ENCODE results near the gene BCL10.

Gene BCL10

GRCh38 chr1:85319931-85320330 is 43.5 kb upstream of the BCL10 start:
- Histone ChIP-seq H3K36me3 (ENCODE audit: insufficient read depth, low read length) (no peaks in the 10 kb centered on the region), H3K4me3 (ENCODE audit: low read depth in 1 of 2, low read length in 2 of 2) (no peak overlapping the region), H3K79me2 (ENCODE audit: insufficient read depth, low read length) (no peaks in the 10 kb centered on the region), H3K4me2 (ENCODE audit: insufficient read depth, low read length) (no peak overlapping the region), H3K9ac (ENCODE audit: low read depth, low read length) (no peak overlapping the region), H3K4me1 (ENCODE audit: insufficient read depth, low read length) (no peaks in the 10 kb centered on the region), H3K27ac (ENCODE audit: low read length) (no peak overlapping the region), H3K9me3 (ENCODE audit: insufficient read depth, low read length, severe bottlenecking) (no peaks in the 10 kb centered on the region), H2AFZ (ENCODE audit: low read depth, low read length) (no peak overlapping the region), H3K27me3 (ENCODE audit: insufficient read depth, low read length, poor library complexity) (peaks cover 10% of the 10 kb centered on the region), H4K20me1 (ENCODE audit: insufficient read depth, low read length) (no peaks in the 10 kb centered on the region)
- TF ChIP-seq CTCF (IDR thresholded peaks at IDR 0.05; ENCODE audit: borderline replicate concordance, extremely low read depth, low read length, poor library complexity, severe bottlenecking) = no peak
- no peak for TF ChIP-seq EZH2 (IDR thresholded peaks at IDR 0.05; ENCODE audit: borderline replicate concordance, low read depth, low read length, severe bottlenecking)
- ATAC-seq (ENCODE audit: insufficient read depth, low read depth) = no peak
- no peak for DNase-seq

GRCh38 chr1:85319491-85319890 is 43.1 kb upstream of the BCL10 start:
- Histone ChIP-seq H3K4me2 (ENCODE audit: insufficient read depth, low read length) (no peak overlapping the region), H3K9ac (ENCODE audit: low read depth, low read length) (no peak overlapping the region), H3K79me2 (ENCODE audit: insufficient read depth, low read length) (no peaks in the 10 kb centered on the region), H3K27ac (ENCODE audit: low read length) (no peak overlapping the region), H4K20me1 (ENCODE audit: insufficient read depth, low read length) (no peaks in the 10 kb centered on the region), H2AFZ (ENCODE audit: low read depth, low read length) (no peak overlapping the region), H3K4me3 (ENCODE audit: low read depth in 1 of 2, low read length in 2 of 2) (no peak overlapping the region), H3K4me1 (ENCODE audit: insufficient read depth, low read length) (no peaks in the 10 kb centered on the region), H3K36me3 (ENCODE audit: insufficient read depth, low read length) (no peaks in the 10 kb centered on the region), H3K9me3 (ENCODE audit: insufficient read depth, low read length, severe bottlenecking) (no peaks in the 10 kb centered on the region), H3K27me3 (ENCODE audit: insufficient read depth, low read length, poor library complexity) (peaks cover 10% of the 10 kb centered on the region)
- DNase-seq (no peak), ATAC-seq (ENCODE audit: insufficient read depth, low read depth) (no peak)
- TF ChIP-seq CTCF (IDR thresholded peaks at IDR 0.05; ENCODE audit: borderline replicate concordance, extremely low read depth, low read length, poor library complexity, severe bottlenecking) (no peak), EZH2 (IDR thresholded peaks at IDR 0.05; ENCODE audit: borderline replicate concordance, low read depth, low read length, severe bottlenecking) (no peak)

GRCh38 chr1:85318217-85318616 is 41.8 kb upstream of the BCL10 start:
- no peak overlapping the region for H3K4me3 ChIP-seq (ENCODE audit: low read depth in 1 of 2, low read length in 2 of 2)
- H3K4me2 ChIP-seq (ENCODE audit: insufficient read depth, low read length) = no peak overlapping the region
- TF ChIP-seq EZH2 (IDR thresholded peaks at IDR 0.05; ENCODE audit: borderline replicate concordance, low read depth, low read length, severe bottlenecking) = no peak
- TF ChIP-seq CTCF (IDR thresholded peaks at IDR 0.05; ENCODE audit: borderline replicate concordance, extremely low read depth, low read length, poor library complexity, severe bottlenecking) = no peak
- H3K9ac ChIP-seq (ENCODE audit: low read depth, low read length) = no peak overlapping the region
- no peak for ATAC-seq (ENCODE audit: insufficient read depth, low read depth)
- H3K9me3 ChIP-seq (ENCODE audit: insufficient read depth, low read length, severe bottlenecking) = no peaks in the 10 kb centered on the region
- DNase-seq = no peak
- no peak overlapping the region for H3K27ac ChIP-seq (ENCODE audit: low read length)
- no peaks in the 10 kb centered on the region for H4K20me1 ChIP-seq (ENCODE audit: insufficient read depth, low read length)
- H3K36me3 ChIP-seq (ENCODE audit: insufficient read depth, low read length) = no peaks in the 10 kb centered on the region
- H3K79me2 ChIP-seq (ENCODE audit: insufficient read depth, low read length) = no peaks in the 10 kb centered on the region
- no peaks in the 10 kb centered on the region for H3K4me1 ChIP-seq (ENCODE audit: insufficient read depth, low read length)
- H2AFZ ChIP-seq (ENCODE audit: low read depth, low read length) = no peak overlapping the region
- H3K27me3 ChIP-seq (ENCODE audit: insufficient read depth, low read length, poor library complexity) = peaks cover 10% of the 10 kb centered on the region

GRCh38 chr1:85317560-85317959 is 41.1 kb upstream of the BCL10 start:
- Histone ChIP-seq H3K9ac (ENCODE audit: low read depth, low read length) (no peak overlapping the region), H3K27me3 (ENCODE audit: insufficient read depth, low read length, poor library complexity) (peaks cover 10% of the 10 kb centered on the region), H3K4me3 (ENCODE audit: low read depth in 1 of 2, low read length in 2 of 2) (no peak overlapping the region), H3K79me2 (ENCODE audit: insufficient read depth, low read length) (no peaks in the 10 kb centered on the region), H3K36me3 (ENCODE audit: insufficient read depth, low read length) (no peaks in the 10 kb centered on the region), H3K27ac (ENCODE audit: low read length) (no peak overlapping the region), H3K9me3 (ENCODE audit: insufficient read depth, low read length, severe bottlenecking) (no peaks in the 10 kb centered on the region), H4K20me1 (ENCODE audit: insufficient read depth, low read length) (no peaks in the 10 kb centered on the region), H3K4me1 (ENCODE audit: insufficient read depth, low read length) (no peaks in the 10 kb centered on the region), H3K4me2 (ENCODE audit: insufficient read depth, low read length) (no peak overlapping the region), H2AFZ (ENCODE audit: low read depth, low read length) (no peak overlapping the region)
- no peak for DNase-seq
- no peak for ATAC-seq (ENCODE audit: insufficient read depth, low read depth)
- no peak for TF ChIP-seq CTCF (IDR thresholded peaks at IDR 0.05; ENCODE audit: borderline replicate concordance, extremely low read depth, low read length, poor library complexity, severe bottlenecking)
- TF ChIP-seq EZH2 (IDR thresholded peaks at IDR 0.05; ENCODE audit: borderline replicate concordance, low read depth, low read length, severe bottlenecking) = no peak
